HCT116 (cell line): Measurements from ENCODE around the gene PLCD3. TPM values are rescaled to one million over a fixed set of nuclear protein-coding genes. Genes with fewer than 3 reads are reported as not detected.

ENCODE experiments used
- ATAC-seq: fragments of 200-7000 bp; cut with Tn5 transposase; 2 replicates; pipeline ENCODE4 v1.9.1; 2020; ENCODE audit warnings: mild to moderate bottlenecking, moderate library complexity
- BruUV-seq: library from RNA; stranded (reverse); fragments of 400-500 nt; replicated peaks from 2 replicates; lab custom pipeline; 2021; lab: Mats Ljungman, UMichigan
- CTCF ChIA-PET: fragments of 300-600 bp; sonication (Branson Sonifier 250); formaldehyde crosslinking; loops from one replicate; lab custom pipeline; 2021; ENCODE audit warnings: antibody characterized with exemption; lab: Charles Lee
- POLR2A ChIA-PET: fragments of 300-600, 350-600 bp; sonication (Branson Sonifier 250); formaldehyde crosslinking; loops from one replicate; lab custom pipeline; 2021; ENCODE audit warnings: antibody characterized with exemption; lab: Charles Lee
- RAD21 ChIA-PET, 2 experiments: fragments of 300-600 bp; sonication (Branson Sonifier 250); formaldehyde crosslinking; loops; one replicate each; lab custom pipeline; 2023; ENCODE audit warnings: low total read pairs in 2 of 2; ENCODE audit not compliant: uncharacterized antibody in 2 of 2, unreplicated experiment in 2 of 2, low non-redundant PET in 1 of 2; lab: Charles Lee
- DNase-seq: peaks from one replicate; pipeline ENCODE4 v3.0.0-alpha.2; 2010; ENCODE audit warnings: low read depth, low spot score
- H2AFZ ChIP-seq: fragments of 200-600 bp; shearing (Covaris generic), sonication (generic); 2 replicates; pipeline ENCODE4 v1.6.1; 2017; ENCODE audit warnings: low read depth, mixed run types, mixed read lengths, antibody characterized with exemption, low read length; ENCODE audit not compliant: poor library complexity, severe bottlenecking
- H3K27ac ChIP-seq: 2 replicates; pipeline ENCODE4 v1.5.1; 2012; ENCODE audit warnings: low read depth, low read length
- H3K27me3 ChIP-seq: fragments of 200-600 bp; sonication (generic); 2 replicates; pipeline ENCODE4 v1.6.1; 2016; ENCODE audit warnings: mixed run types, low read length, mixed read lengths; ENCODE audit not compliant: insufficient read depth
- H3K36me3 ChIP-seq, 2 experiments: fragments of 200-500 bp in 1 of 2; fragments of 200-600 bp in 1 of 2; sonication (Bioruptor generic) in 1 of 2; sonication (generic) in 1 of 2; 2 replicates each; pipeline versions ENCODE4 v1.5.1 to v1.6.1; 2014 to 2016; ENCODE audit warnings: low read length in 2 of 2, inconsistent platforms in 1 of 2, mixed read lengths in 1 of 2, mixed run types in 1 of 2; ENCODE audit not compliant: insufficient read depth in 2 of 2, control insufficient read depth in 1 of 2
- H3K4me1 ChIP-seq, 2 experiments: fragments of 200-600 bp in 1 of 2; sonication (generic) in 1 of 2; 2 replicates each; pipeline versions ENCODE4 v1.5.1 to v1.6.1; 2012 to 2017; ENCODE audit warnings: low read length in 2 of 2, inconsistent platforms in 1 of 2, mild to moderate bottlenecking in 1 of 2, mixed read lengths in 1 of 2, mixed run types in 1 of 2, moderate library complexity in 1 of 2; ENCODE audit not compliant: insufficient read depth in 2 of 2, control insufficient read depth in 1 of 2
- H3K4me2 ChIP-seq: fragments of 200-600 bp; sonication (generic); 2 replicates; pipeline ENCODE4 v1.6.1; 2017; ENCODE audit warnings: mixed run types, low read length, mixed read lengths
- H3K4me3 ChIP-seq, 2 experiments: fragments of 200-600 bp in 1 of 2; sonication (generic) in 1 of 2; replicated peaks in 1 of 2; 2 replicates each; pipeline ENCODE4 v1.5.1; 2011 to 2016; ENCODE audit warnings: low read length in 2 of 2, control low read depth in 1 of 2, low read depth in 1 of 2, mild to moderate bottlenecking in 1 of 2, mixed read lengths in 1 of 2, mixed run types in 1 of 2
- H3K79me2 ChIP-seq: fragments of 200-600 bp; sonication (generic); 2 replicates; pipeline ENCODE4 v1.6.1; 2017; ENCODE audit warnings: mild to moderate bottlenecking, mixed run types, low read length, moderate library complexity, mixed read lengths; ENCODE audit not compliant: insufficient read depth
- H3K9ac ChIP-seq: fragments of 200-600 bp; sonication (generic); 2 replicates; pipeline ENCODE4 v1.6.1; 2016; ENCODE audit warnings: low read length, mixed read lengths
- H3K9me2 ChIP-seq: fragments of 200-600 bp; sonication (generic), shearing (Covaris generic); 2 replicates; pipeline ENCODE4 v1.6.1; 2017; ENCODE audit warnings: mixed run types, mild to moderate bottlenecking, moderate library complexity; ENCODE audit not compliant: insufficient read depth
- H3K9me3 ChIP-seq, 2 experiments: fragments of 200-500 bp in 1 of 2; fragments of 200-600 bp in 1 of 2; sonication (Bioruptor generic) in 1 of 2; sonication (generic) in 1 of 2; 2 replicates each; pipeline ENCODE4 v1.6.1; 2014 to 2017; ENCODE audit warnings: low read length in 2 of 2, mixed read lengths in 2 of 2, inconsistent platforms in 1 of 2, low read depth in 1 of 2, mild to moderate bottlenecking in 1 of 2, mixed run types in 1 of 2, moderate library complexity in 1 of 2; ENCODE audit not compliant: control insufficient read depth in 1 of 2, insufficient read depth in 1 of 2
- H4K20me1 ChIP-seq: fragments of 200-600 bp; sonication (generic), shearing (Covaris generic); 2 replicates; pipeline ENCODE4 v1.6.1; 2017; ENCODE audit warnings: mixed run types, mild to moderate bottlenecking, moderate library complexity; ENCODE audit not compliant: insufficient read depth
- CBX3 ChIP-seq: IDR thresholded peaks from 2 replicates; pipeline ENCODE4 v1.6.1; 2012; ENCODE audit warnings: low read depth
- CEBPB ChIP-seq: IDR thresholded peaks from 2 replicates; pipeline ENCODE4 v1.6.1; 2012; ENCODE audit warnings: low read depth
- ELF1 ChIP-seq: IDR thresholded peaks from 2 replicates; pipeline ENCODE4 v1.6.1; 2012; ENCODE audit warnings: low read depth, borderline replicate concordance
- EZH2phosphoT487 ChIP-seq: fragments of 200-600 bp; IDR thresholded peaks from 2 replicates; pipeline ENCODE4 v1.6.1; 2018; ENCODE audit warnings: antibody characterized with exemption, borderline replicate concordance
- POLR2A ChIP-seq: IDR thresholded peaks from 2 replicates; pipeline ENCODE4 v1.7.0; 2011; ENCODE audit warnings: borderline replicate concordance; ENCODE audit not compliant: insufficient read depth, insufficient read length; ENCODE audit errors: extremely low read depth
- RAD21 ChIP-seq: IDR thresholded peaks from 2 replicates; pipeline ENCODE4 v1.6.1; 2012; ENCODE audit warnings: low read depth, mild to moderate bottlenecking
- SIN3A ChIP-seq: IDR thresholded peaks from 2 replicates; pipeline ENCODE4 v1.6.1; 2012; ENCODE audit warnings: low read depth
- SP1 ChIP-seq: IDR thresholded peaks from 2 replicates; pipeline ENCODE4 v1.6.1; 2012; ENCODE audit warnings: low read depth
- SRF ChIP-seq: IDR thresholded peaks from 2 replicates; pipeline ENCODE4 v1.6.1; 2012; ENCODE audit warnings: low read depth
- ZFX ChIP-seq: fragments of 450-650 bp; IDR thresholded peaks from 2 replicates; pipeline ENCODE4 v1.6.1; 2017
- ZNF274 ChIP-seq: fragments of 200-500 bp; sonication (Bioruptor generic); IDR thresholded peaks from 2 replicates; pipeline ENCODE4 v1.6.1; 2014; ENCODE audit warnings: mild to moderate bottlenecking, low read depth, low read length, inconsistent platforms
- intact Hi-C: fragments of 100-400 bp; cut with micrococcal nuclease; formaldehyde crosslinking; loops from 2 replicates; pipeline ENCODE4 v1.10.0; 2022
- total RNA-seq: library from RNA; stranded (reverse); gene quantifications from one replicate; pipeline ENCODE4 v1.2.1, GENCODE V29; 2021; ENCODE audit not compliant: unreplicated experiment
- TF ChIP-seq, protein P1 (sequence below): IDR thresholded peaks from 2 replicates; pipeline ENCODE4 v1.6.1; 2012; ENCODE audit warnings: low read depth
- TF ChIP-seq, protein P2 (sequence below): IDR thresholded peaks from 2 replicates; pipeline ENCODE4 v1.6.1; 2012

The PLCD3 gene
- total RNA-seq, 1 experiment from 2014 or later, result 197 TPM

DNA sequence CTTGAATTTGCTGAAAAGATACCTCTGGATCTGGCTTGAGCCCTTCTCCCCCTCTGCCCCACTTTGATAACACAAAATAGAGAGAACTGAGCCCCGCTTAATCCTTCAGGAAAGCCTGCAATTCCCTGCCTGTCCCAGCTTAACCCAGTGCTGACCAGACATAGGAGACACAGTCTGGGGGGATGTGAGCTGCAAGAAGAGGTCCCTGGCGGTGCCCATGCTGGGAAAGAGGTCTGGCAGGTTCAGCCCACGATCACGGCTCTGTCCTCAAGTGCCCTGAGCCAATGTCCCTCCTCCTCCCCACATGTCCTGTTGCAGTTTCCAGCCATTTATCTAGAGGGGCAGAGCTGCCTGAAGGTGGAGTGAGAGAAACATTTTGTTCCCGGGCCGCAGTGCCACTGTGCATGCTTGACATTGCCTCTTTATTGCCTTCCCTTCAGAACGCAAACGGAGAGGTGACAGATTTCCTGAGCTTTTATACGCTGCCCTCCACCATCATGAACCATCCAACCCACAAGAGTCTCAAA, 29.0 kb downstream of the PLCD3 start:
- ATAC-seq (no peak), DNase-seq (no peak)
- Histone ChIP-seq H3K4me1 (peaks cover 0 to 3% of the 10 kb centered on the region in 2 experiments; a peak in 1 of 4 replicates), H3K79me2 (peaks cover 7% of the 10 kb centered on the region; the same call in 1 of the 2 replicates), H3K4me3 (no peak overlapping the region), H3K9me2 (no peaks in the 10 kb centered on the region), H3K27me3 (no peaks in the 10 kb centered on the region), H4K20me1 (no peaks in the 10 kb centered on the region), H3K27ac (no peak overlapping the region), H3K4me2 (no peak overlapping the region), H2AFZ (no peak overlapping the region), H3K9ac (no peak overlapping the region), H3K36me3 (peaks cover 34 to 61% of the 10 kb centered on the region in 2 experiments), H3K9me3 (no peaks in the 10 kb centered on the region)
- RAD21 ChIA-PET, result no interaction called here
- CTCF ChIA-PET, result no interaction called here
- POLR2A ChIA-PET, result no interaction called here
- no TSS peak for BruUV-seq
- TF ChIP-seq RAD21, result no peak
- TF ChIP-seq SRF, result no peak
- TF ChIP-seq CBX3, result no peak
- intact Hi-C loops, result no loop called here

DNA sequence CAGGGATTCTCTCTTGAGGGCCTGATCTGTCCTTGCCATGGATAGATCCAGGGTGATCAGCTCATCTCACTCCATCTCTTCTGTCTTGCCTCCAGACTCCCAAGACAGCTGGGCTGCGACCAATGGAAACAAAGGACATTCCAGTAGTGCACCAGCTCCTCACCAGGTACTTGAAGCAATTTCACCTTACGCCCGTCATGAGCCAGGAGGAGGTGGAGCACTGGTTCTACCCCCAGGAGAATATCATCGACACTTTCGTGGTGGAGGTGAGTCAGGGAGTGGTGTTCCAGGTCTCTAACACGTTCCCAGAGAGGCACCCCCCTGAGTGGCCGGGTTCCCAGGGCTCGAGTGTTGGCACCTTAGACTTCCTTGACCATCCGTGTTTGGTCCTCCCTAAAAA, 29.5 kb downstream of the PLCD3 start:
- no peaks in the 10 kb centered on the region for H3K9me2 ChIP-seq
- ChIA-PET POLR2A (no interaction called here), CTCF (no interaction called here), RAD21 (no interaction called here)
- H3K27ac ChIP-seq, result no peak overlapping the region
- ATAC-seq (no peak), DNase-seq (no peak)
- peaks cover 37 to 60% of the 10 kb centered on the region in 2 experiments for H3K36me3 ChIP-seq
- no peak overlapping the region for H3K4me2 ChIP-seq
- peaks cover 0 to 3% of the 10 kb centered on the region in 2 experiments; a peak in 1 of 4 replicates for H3K4me1 ChIP-seq
- no TSS peak for BruUV-seq
- H3K27me3 ChIP-seq, result no peaks in the 10 kb centered on the region
- no peaks in the 10 kb centered on the region for H3K9me3 ChIP-seq
- peaks cover 7% of the 10 kb centered on the region; the same call in 1 of the 2 replicates for H3K79me2 ChIP-seq
- H3K9ac ChIP-seq, result no peak overlapping the region
- no peaks in the 10 kb centered on the region for H4K20me1 ChIP-seq
- no peak overlapping the region for H3K4me3 ChIP-seq
- H2AFZ ChIP-seq, result no peak overlapping the region
- TF ChIP-seq CEBPB, result no peak
- TF ChIP-seq, protein P1, sequence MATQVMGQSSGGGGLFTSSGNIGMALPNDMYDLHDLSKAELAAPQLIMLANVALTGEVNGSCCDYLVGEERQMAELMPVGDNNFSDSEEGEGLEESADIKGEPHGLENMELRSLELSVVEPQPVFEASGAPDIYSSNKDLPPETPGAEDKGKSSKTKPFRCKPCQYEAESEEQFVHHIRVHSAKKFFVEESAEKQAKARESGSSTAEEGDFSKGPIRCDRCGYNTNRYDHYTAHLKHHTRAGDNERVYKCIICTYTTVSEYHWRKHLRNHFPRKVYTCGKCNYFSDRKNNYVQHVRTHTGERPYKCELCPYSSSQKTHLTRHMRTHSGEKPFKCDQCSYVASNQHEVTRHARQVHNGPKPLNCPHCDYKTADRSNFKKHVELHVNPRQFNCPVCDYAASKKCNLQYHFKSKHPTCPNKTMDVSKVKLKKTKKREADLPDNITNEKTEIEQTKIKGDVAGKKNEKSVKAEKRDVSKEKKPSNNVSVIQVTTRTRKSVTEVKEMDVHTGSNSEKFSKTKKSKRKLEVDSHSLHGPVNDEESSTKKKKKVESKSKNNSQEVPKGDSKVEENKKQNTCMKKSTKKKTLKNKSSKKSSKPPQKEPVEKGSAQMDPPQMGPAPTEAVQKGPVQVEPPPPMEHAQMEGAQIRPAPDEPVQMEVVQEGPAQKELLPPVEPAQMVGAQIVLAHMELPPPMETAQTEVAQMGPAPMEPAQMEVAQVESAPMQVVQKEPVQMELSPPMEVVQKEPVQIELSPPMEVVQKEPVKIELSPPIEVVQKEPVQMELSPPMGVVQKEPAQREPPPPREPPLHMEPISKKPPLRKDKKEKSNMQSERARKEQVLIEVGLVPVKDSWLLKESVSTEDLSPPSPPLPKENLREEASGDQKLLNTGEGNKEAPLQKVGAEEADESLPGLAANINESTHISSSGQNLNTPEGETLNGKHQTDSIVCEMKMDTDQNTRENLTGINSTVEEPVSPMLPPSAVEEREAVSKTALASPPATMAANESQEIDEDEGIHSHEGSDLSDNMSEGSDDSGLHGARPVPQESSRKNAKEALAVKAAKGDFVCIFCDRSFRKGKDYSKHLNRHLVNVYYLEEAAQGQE, result no peak
- TF ChIP-seq ZNF274, result no peak
- TF ChIP-seq RAD21, result no peak
- no peak for TF ChIP-seq SP1
- TF ChIP-seq, protein P2, sequence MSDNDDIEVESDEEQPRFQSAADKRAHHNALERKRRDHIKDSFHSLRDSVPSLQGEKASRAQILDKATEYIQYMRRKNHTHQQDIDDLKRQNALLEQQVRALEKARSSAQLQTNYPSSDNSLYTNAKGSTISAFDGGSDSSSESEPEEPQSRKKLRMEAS, result no peak
- no peak for TF ChIP-seq POLR2A
- no peak for TF ChIP-seq CBX3
- no peak for TF ChIP-seq ELF1
- no peak for TF ChIP-seq EZH2phosphoT487
- TF ChIP-seq SIN3A, result no peak
- no peak for TF ChIP-seq ZFX
- intact Hi-C loops, result no loop called here
